Measurements from ENCODE around the gene IL10.

The IL10 gene

GRCh38 chr1:206761159-206761768, 11.0 kb downstream of the IL10 start:
- DNase-seq: no peak

- no peak for DNase-seq
Observed at GRCh38 chr1:206760590-206760989, 11.7 kb downstream of the IL10 start.

- DNase-seq: no peak
Observed at GRCh38 chr1:206757524-206758266, 14.6 kb downstream of the IL10 start.

GRCh38 chr1:206754011-206754410, 18.3 kb downstream of the IL10 start:
- no peak for DNase-seq

- no peak for DNase-seq
Observed at GRCh38 chr1:206753141-206753540, 19.2 kb downstream of the IL10 start.

GRCh38 chr1:206752481-206752880, 19.8 kb downstream of the IL10 start:
- no peak for DNase-seq

GRCh38 chr1:206751891-206752290, 20.4 kb downstream of the IL10 start:
- DNase-seq: no peak

- no peak for DNase-seq
Observed at GRCh38 chr1:206748348-206749030, 23.8 kb downstream of the IL10 start.

- no peak for DNase-seq
Observed at GRCh38 chr1:206745301-206745700, 27.0 kb downstream of the IL10 start.

- DNase-seq: no peak
Observed at GRCh38 chr1:206744683-206745082, 27.6 kb downstream of the IL10 start.

- no peak for DNase-seq
Observed at GRCh38 chr1:206742719-206743383, 29.4 kb downstream of the IL10 start.

GRCh38 chr1:206741142-206741701, 31.1 kb downstream of the IL10 start:
- DNase-seq: no peak

- DNase-seq: no peak
Observed at GRCh38 chr1:206739411-206740076, 32.8 kb downstream of the IL10 start.

GRCh38 chr1:206738370-206739366, 33.6 kb downstream of the IL10 start:
- DNase-seq: no peak

GRCh38 chr1:206737729-206738201, 34.5 kb downstream of the IL10 start:
- no peak for DNase-seq

GRCh38 chr1:206736878-206737728, 35.2 kb downstream of the IL10 start:
- no peak for DNase-seq

GRCh38 chr1:206735553-206736031, 36.7 kb downstream of the IL10 start:
- DNase-seq: no peak

GRCh38 chr1:206734499-206735142, 37.7 kb downstream of the IL10 start:
- DNase-seq: no peak

- no peak for DNase-seq
Observed at GRCh38 chr1:206732992-206733391, 39.3 kb downstream of the IL10 start.

Measured in T1000 (cell line).